GM12873 (cell line): ENCODE results near the gene ERC1.

ENCODE experiments used
- TF ChIP-seq, protein P1 (sequence below): IDR thresholded peaks from 2 replicates; pipeline ENCODE4 v1.5.1; 2012; ENCODE audit warnings: low read depth, mild to moderate bottlenecking, moderate library complexity, low read length, control low read depth; ENCODE audit not compliant: insufficient read depth; ENCODE audit errors: missing control alignments

Gene ERC1

GRCh38 chr12:1474574-1475153 lies 483.6 kb downstream of the ERC1 start:
- TF ChIP-seq, protein P1, sequence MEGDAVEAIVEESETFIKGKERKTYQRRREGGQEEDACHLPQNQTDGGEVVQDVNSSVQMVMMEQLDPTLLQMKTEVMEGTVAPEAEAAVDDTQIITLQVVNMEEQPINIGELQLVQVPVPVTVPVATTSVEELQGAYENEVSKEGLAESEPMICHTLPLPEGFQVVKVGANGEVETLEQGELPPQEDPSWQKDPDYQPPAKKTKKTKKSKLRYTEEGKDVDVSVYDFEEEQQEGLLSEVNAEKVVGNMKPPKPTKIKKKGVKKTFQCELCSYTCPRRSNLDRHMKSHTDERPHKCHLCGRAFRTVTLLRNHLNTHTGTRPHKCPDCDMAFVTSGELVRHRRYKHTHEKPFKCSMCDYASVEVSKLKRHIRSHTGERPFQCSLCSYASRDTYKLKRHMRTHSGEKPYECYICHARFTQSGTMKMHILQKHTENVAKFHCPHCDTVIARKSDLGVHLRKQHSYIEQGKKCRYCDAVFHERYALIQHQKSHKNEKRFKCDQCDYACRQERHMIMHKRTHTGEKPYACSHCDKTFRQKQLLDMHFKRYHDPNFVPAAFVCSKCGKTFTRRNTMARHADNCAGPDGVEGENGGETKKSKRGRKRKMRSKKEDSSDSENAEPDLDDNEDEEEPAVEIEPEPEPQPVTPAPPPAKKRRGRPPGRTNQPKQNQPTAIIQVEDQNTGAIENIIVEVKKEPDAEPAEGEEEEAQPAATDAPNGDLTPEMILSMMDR, result no peak

GRCh38 chr12:1479645-1480044 lies 488.6 kb downstream of the ERC1 start:
- TF ChIP-seq, protein P1, result no peak

GRCh38 chr12:1481326-1481725 lies 490.3 kb downstream of the ERC1 start:
- TF ChIP-seq, protein P1, result no peak

- TF ChIP-seq, protein P1, result no peak
These were observed 490.9 kb downstream of the ERC1 start for GRCh38 chr12:1481906-1482305.

- TF ChIP-seq, protein P1, result no peak
These were observed 497.9 kb downstream of the ERC1 start for GRCh38 chr12:1488908-1489381.

DNA sequence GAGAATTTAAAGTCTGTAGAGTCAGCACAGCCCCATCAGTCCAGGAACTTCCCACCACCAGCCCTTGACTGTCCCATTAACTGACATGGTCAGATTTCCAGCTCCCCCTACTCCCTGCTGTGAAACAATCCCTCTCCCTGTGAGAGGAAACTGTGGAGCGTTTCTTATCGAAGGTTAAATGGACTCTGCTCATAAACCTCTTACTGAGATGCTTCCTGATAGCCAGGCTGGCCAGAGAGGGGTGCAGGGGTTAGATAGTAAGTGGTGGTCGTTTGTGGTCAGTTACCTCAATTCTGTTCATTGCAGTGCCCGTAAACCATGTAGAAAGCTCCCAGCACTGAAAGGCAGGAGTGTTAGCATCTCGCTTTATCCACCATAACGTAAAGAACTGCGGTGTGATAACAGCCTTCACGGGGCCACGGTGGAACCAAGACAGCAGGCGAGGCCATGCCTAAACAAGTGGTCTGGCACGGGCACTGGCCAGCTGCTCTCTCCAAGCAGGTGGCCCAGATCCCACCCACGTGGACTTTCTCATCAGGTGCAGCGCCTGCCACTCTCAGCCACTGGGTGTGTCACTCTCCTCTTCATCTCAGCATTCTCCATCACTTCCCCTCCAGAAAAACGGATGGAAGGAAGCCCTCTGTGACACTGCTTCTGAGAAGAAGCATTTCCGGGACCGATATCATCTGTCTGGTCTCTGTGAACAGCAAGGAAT lies 501.1 kb downstream of the ERC1 start:
- TF ChIP-seq, protein P1, result no peak

- TF ChIP-seq, protein P1, result no peak
These were observed 502.9 kb downstream of the ERC1 start for GRCh38 chr12:1493781-1494565.
